K562 (cell line): Measurements from ENCODE around the gene TRMT2A. TPM values are rescaled to one million over a fixed set of nuclear protein-coding genes. Genes with fewer than 3 reads are reported as not detected.

Experiments used
- CHD2 ChIP-seq: IDR thresholded peaks from 2 replicates; pipeline ENCODE4 v1.6.1; 2011; ENCODE audit warnings: low read depth, low read length
- CHD7 ChIP-seq: fragments of 200-600 bp; sonication (generic); IDR thresholded peaks from one replicate; pipeline ENCODE4 v1.6.1; 2012; ENCODE audit warnings: mild to moderate bottlenecking, low read depth, low read length, inconsistent platforms
- E2F3 ChIP-seq: fragments of 250-450 bp; sonication (Bioruptor Pico); IDR thresholded peaks from 2 replicates; pipeline ENCODE4 v1.4.0; 2020; ENCODE audit warnings: mild to moderate bottlenecking
- FOXP4 ChIP-seq: sonication (generic); formaldehyde crosslinking; IDR thresholded peaks from 2 replicates; pipeline ENCODE4 v1.8.0; 2022; ENCODE audit warnings: mild to moderate bottlenecking, missing genetic modification reagents, borderline replicate concordance
- MECOM ChIP-seq: fragments of 250-450 bp; sonication (Bioruptor Pico); IDR thresholded peaks from 2 replicates; pipeline ENCODE4 v1.8.0; 2022; ENCODE audit warnings: inconsistent platforms
- ZNF224 ChIP-seq: sonication (generic); formaldehyde crosslinking; IDR thresholded peaks from 2 replicates; pipeline ENCODE4 v1.8.0; 2022; ENCODE audit warnings: mild to moderate bottlenecking, missing genetic modification reagents
- ZNF398 ChIP-seq: fragments of 250-450 bp; sonication (Bioruptor Pico); IDR thresholded peaks from 2 replicates; pipeline ENCODE4 v1.8.0; 2021; ENCODE audit warnings: moderate library complexity, mild to moderate bottlenecking, inconsistent platforms
- polyA plus RNA-seq, 8 experiments: library from polyadenylated mRNA; depleted of rRNA in 4 of 8; stranded (reverse) in 5 of 8; unstranded in 3 of 8; fragments of >200 nt; fragmentation: Nextera tagmentation in 2 of 8; fragmentation: Illumina TruSeq in 1 of 8; extraction: Ambion mirVana in 2 of 8; extraction: Trizol in 1 of 8; gene quantifications; 2 replicates each; pipeline versions ENCODE4 v1.2.1 to v1.2.3, GENCODE V29; 2011 to 2014; ENCODE audit warnings: inconsistent platforms in 1 of 8, missing spikeins in 1 of 8
- total RNA-seq, 7 experiments: library from RNA; depleted of rRNA in 6 of 7; stranded (reverse); fragments of >200 nt in 6 of 7; fragmentation: Illumina TruSeq in 2 of 7; extraction: Trizol in 2 of 7; gene quantifications; 2 replicates each; pipeline versions ENCODE4 v1.2.1 to v1.2.3, GENCODE V29; 2011 to 2021; ENCODE audit warnings: low replicate concordance in 1 of 7

Gene TRMT2A
- total and polyA plus RNA-seq, 9 of the 15 experiments (the other 6 are each of a cell fraction or from before 2014, with no cell fraction given), result 1.6 to 265 (median 140) TPM

- peak; percentile 43 for TF ChIP-seq CHD7
- no peak for TF ChIP-seq FOXP4 (CRISPR knock-in tag)
- no peak for TF ChIP-seq MECOM (CRISPR knock-in tag)
- TF ChIP-seq CHD2, result peak; percentile 74
- TF ChIP-seq ZNF224 (CRISPR knock-in tag), result no peak
- peak; percentile 100 for TF ChIP-seq E2F3 (CRISPR knock-in tag)
- TF ChIP-seq ZNF398, result no peak
Measured at GRCh38 chr22:20116951-20117632, at the start of gene TRMT2A (continued).
